H1 (cell line): ENCODE measurements around the gene PPARGC1A.

Experiments used
- CBX5 ChIP-seq: fragments of 300-800, 300-1000 bp; sonication (generic); IDR thresholded peaks from 2 replicates; pipeline ENCODE4 v1.7.1; 2016; ENCODE audit warnings: antibody characterized with exemption, low read length, low read depth
- CBX8 ChIP-seq: fragments of 300-800, 300-1000 bp; sonication (generic); IDR thresholded peaks from 2 replicates; pipeline ENCODE4 v1.7.1; 2016; ENCODE audit warnings: low read depth, low read length, borderline replicate concordance
- CEBPB ChIP-seq: IDR thresholded peaks from 2 replicates; pipeline ENCODE4 v1.6.1; 2012; ENCODE audit warnings: low read depth, low read length
- EP300 ChIP-seq, 2 experiments: IDR thresholded peaks; 1 replicate in 1 of 2; 2 replicates in 1 of 2; pipeline ENCODE4 v1.6.1; 2011 to 2012; ENCODE audit warnings: low read depth in 2 of 2, low read length in 2 of 2, mild to moderate bottlenecking in 2 of 2, borderline replicate concordance in 1 of 2, inconsistent platforms in 1 of 2, moderate library complexity in 1 of 2
- GABPA ChIP-seq: IDR thresholded peaks from 2 replicates; pipeline ENCODE4 v1.6.1; 2011; ENCODE audit warnings: mild to moderate bottlenecking, low read length, moderate library complexity, borderline replicate concordance; ENCODE audit not compliant: insufficient read depth
- KDM1A ChIP-seq: fragments of 200-600, 300-600 bp; sonication (generic); IDR thresholded peaks from 2 replicates; pipeline ENCODE4 v1.7.1; 2016; ENCODE audit warnings: mild to moderate bottlenecking, low read length, borderline replicate concordance
- POLR2A ChIP-seq, 2 experiments: IDR thresholded peaks; 1 replicate in 1 of 2; 2 replicates in 1 of 2; pipeline ENCODE4 v1.6.1; 2011; ENCODE audit warnings: low read depth in 2 of 2, low read length in 2 of 2, mild to moderate bottlenecking in 2 of 2; ENCODE audit errors: control extremely low read depth in 1 of 2
- POLR2AphosphoS5 ChIP-seq: IDR thresholded peaks from 2 replicates; pipeline ENCODE4 v1.6.1; 2011; ENCODE audit warnings: low read depth, low read length
- RFX5 ChIP-seq: IDR thresholded peaks from 2 replicates; pipeline ENCODE4 v1.6.1; 2011; ENCODE audit warnings: low read depth, low read length, improper control_type of control experiment, borderline replicate concordance
- SIRT6 ChIP-seq: IDR thresholded peaks from one replicate; pipeline ENCODE4 v1.7.1; 2012; ENCODE audit warnings: low read length, inconsistent platforms
- TF ChIP-seq, protein P1 (sequence below), 3 experiments: IDR thresholded peaks; 1 replicate in 2 of 3; 2 replicates in 1 of 3; pipeline versions ENCODE4 v1.5.1 to v1.6.1; 2011; ENCODE audit warnings: low read length in 3 of 3, mild to moderate bottlenecking in 3 of 3, inconsistent platforms in 2 of 3, low read depth in 1 of 3, moderate library complexity in 1 of 3; ENCODE audit not compliant: insufficient read depth in 1 of 3; ENCODE audit errors: control extremely low read depth in 1 of 3
- TF ChIP-seq, protein P2 (sequence below): IDR thresholded peaks from 2 replicates; pipeline ENCODE4 v1.6.1; 2012; ENCODE audit warnings: low read length, inconsistent platforms

DNA sequence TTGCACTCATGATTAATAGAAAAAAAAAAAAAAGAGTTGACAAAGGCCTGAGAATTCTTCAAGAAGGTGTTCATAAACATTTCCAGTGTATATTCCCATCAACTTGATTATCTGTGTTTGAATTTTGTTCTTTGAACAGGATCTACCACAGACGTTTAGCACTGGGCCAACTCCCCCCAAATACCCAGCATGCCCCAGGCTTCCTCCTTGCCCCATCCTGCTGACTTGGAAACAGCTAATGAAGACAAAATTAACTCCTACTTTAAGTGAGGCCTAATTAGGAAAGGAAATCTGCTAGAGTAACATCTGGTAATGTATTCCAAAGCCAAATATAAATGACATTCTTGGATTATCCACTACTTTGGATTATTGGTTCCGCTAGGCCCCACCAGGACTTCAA, 52.5 kb downstream of the PPARGC1A start:
- TF ChIP-seq CBX8 (no peak), RFX5 (no peak), EP300 (IDR thresholded peaks at IDR 0.05; ENCODE audit: borderline replicate concordance in 1 of 2, low read depth in 2 of 2, low read length in 2 of 2) (no peak), CBX5 (no peak), POLR2AphosphoS5 (no peak), SIRT6 (no peak), POLR2A (IDR thresholded peaks at IDR 0.05; ENCODE audit: control extremely low read depth in 1 of 2, low read depth in 2 of 2, low read length in 2 of 2) (no peak), CEBPB (no peak), KDM1A (no peak), GABPA (no peak)
- TF ChIP-seq, protein P1, sequence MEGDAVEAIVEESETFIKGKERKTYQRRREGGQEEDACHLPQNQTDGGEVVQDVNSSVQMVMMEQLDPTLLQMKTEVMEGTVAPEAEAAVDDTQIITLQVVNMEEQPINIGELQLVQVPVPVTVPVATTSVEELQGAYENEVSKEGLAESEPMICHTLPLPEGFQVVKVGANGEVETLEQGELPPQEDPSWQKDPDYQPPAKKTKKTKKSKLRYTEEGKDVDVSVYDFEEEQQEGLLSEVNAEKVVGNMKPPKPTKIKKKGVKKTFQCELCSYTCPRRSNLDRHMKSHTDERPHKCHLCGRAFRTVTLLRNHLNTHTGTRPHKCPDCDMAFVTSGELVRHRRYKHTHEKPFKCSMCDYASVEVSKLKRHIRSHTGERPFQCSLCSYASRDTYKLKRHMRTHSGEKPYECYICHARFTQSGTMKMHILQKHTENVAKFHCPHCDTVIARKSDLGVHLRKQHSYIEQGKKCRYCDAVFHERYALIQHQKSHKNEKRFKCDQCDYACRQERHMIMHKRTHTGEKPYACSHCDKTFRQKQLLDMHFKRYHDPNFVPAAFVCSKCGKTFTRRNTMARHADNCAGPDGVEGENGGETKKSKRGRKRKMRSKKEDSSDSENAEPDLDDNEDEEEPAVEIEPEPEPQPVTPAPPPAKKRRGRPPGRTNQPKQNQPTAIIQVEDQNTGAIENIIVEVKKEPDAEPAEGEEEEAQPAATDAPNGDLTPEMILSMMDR (IDR thresholded peaks at IDR 0.05; ENCODE audit: control extremely low read depth in 1 of 3, insufficient read depth in 1 of 3, low read depth in 1 of 3, low read length in 3 of 3) = no peak
- TF ChIP-seq, protein P2, sequence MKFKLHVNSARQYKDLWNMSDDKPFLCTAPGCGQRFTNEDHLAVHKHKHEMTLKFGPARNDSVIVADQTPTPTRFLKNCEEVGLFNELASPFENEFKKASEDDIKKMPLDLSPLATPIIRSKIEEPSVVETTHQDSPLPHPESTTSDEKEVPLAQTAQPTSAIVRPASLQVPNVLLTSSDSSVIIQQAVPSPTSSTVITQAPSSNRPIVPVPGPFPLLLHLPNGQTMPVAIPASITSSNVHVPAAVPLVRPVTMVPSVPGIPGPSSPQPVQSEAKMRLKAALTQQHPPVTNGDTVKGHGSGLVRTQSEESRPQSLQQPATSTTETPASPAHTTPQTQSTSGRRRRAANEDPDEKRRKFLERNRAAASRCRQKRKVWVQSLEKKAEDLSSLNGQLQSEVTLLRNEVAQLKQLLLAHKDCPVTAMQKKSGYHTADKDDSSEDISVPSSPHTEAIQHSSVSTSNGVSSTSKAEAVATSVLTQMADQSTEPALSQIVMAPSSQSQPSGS = no peak
